Measurements from ENCODE around the gene FNDC8.
A peak's percentile ranks its signal among the peaks of the same experiment; 100 is the strongest.
"Not testable (repeated sequence)": the region's sequence is repeated elsewhere in the genome, so short reads cannot be mapped to it uniquely, and the experiment has no call there.

The FNDC8 gene

GRCh38 chr17:35097776-35098175 is 23.6 kb upstream of the FNDC8 start:
- DNase-seq = no peak

- no peak for DNase-seq
These were observed 21.5 kb upstream of the FNDC8 start for GRCh38 chr17:35099908-35100307.

DNA sequence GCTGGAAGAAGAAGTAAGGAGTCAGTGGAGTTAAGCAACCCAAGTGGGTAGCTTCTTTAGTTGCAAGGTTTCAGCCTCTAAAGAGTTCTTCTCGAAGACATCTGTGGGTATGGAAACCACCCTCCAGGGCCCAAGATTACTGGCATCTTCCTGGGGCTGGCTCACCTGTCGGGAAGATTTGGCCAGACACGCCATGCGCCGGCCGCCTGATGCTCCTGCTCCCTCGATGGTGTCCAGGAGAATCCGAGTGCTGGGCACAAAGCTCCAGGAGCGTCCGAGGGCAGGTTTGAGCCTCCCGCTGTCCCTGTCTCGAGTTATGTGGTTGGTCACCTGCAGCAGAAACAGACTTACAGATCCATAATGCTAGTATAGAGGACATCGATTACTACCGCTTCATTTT is 20.4 kb upstream of the FNDC8 start:
- DNase-seq = no peak

DNA sequence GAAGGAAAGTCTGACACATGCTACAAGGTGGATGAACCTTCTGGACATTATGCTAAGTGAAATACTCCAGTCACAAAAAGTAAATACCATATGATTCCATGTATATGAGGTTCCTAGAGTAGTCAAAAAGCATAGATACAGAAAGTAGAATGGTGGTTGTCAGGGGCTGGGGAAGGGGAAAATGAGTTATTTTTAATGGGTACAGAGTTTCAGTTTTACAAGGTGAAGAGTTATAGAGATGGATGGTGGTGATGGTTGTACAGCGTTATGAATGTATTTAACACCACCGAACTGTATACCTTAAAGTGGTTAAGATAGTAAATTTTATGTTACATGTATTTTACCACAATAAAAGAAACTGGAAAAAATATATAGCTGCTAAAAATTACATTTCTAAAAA is 19.7 kb upstream of the FNDC8 start:
- DNase-seq = no peak

GRCh38 chr17:35103271-35103670 is 18.1 kb upstream of the FNDC8 start:
- no peak for DNase-seq

- no peak for DNase-seq
These were observed 16.5 kb upstream of the FNDC8 start for GRCh38 chr17:35104844-35105450.

GRCh38 chr17:35110791-35111190 is 10.6 kb upstream of the FNDC8 start:
- DNase-seq = not testable (repeated sequence)

DNA sequence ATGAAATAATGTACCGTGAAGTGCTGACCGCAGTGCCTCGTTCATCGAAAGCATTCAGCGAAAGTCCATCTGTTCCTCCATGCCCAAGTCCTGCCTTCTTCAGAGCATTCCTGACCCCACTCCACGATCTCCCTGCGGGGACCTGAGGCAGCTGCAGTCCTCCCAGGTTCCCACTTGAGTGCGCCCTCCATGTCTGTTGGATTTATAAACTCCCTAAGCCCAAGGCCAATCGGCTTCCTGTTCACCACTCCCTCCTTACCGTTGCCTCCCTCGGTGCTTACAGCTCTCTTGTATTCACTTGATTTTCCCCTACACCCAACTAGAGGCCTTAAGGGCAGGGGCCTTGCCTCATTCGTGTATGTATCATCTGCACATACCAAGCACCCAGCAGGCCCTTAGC is 4.6 kb upstream of the FNDC8 start:
- DNase-seq = no peak

DNA sequence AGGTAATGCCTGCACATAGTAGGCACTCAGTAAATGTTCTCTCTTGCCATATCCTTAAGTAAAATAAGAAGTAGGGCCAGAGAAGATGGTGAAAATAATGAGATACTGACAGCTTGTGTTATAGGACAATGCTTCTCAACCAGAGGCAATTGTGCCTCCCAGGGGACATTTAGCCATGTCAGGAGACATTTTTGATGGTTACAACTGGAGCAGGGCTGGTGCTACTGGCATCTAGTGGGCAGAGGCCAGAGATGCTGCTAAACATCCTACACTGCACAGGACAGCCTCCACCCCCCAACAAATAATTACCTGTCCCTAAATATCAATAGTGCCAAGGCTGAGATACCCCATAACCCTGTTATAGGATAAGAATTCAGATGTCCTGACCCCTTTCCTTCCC is 3.4 kb upstream of the FNDC8 start:
- DNase-seq = peak; percentile 35

DNA sequence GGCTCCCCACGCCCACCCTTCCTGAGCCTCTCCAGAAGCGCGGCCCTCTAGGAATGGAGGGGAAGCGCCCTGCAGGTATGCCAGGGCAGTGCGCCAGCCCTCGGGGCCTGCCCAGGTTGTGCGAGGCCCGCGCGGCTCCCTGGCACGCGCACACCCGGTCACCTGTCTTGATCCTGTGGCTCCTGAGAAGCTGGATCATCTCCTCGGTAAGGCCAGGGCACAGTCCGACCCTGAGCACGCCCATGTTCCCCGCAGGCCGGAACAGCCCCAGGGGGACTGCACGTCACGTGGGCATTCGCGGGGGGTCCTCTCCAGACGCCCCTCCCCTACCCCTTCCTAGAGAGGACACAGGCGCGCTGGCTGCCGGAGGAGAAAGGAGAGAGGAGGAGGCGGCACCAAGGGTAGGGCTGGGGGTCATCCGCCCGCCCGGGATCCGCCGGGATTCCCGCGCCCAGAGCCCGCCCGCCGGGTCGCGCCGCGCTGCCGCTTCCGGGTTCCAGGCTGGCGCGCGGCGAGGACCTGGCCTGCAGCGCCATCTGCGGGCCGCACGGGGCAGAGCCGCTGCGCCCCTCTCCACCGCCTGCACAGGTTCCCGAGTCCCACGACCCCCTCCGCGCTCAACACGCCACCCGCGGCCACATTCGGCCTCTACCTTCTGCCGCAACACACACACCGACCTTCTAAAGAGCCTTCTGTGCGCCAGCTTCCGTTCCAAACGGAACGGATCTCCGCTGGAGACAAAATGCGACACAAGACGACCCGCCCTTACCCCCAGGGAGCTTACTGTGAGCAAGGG is 1.8 kb upstream of the FNDC8 start, which contains the start of gene RAD51D:
Gene RAD51D (minus strand): TSS at position 491 of the 796 bp plus-strand sequence. CDS start 247 bp downstream, at position 244.
- DNase-seq = peak; percentile 79

DNA sequence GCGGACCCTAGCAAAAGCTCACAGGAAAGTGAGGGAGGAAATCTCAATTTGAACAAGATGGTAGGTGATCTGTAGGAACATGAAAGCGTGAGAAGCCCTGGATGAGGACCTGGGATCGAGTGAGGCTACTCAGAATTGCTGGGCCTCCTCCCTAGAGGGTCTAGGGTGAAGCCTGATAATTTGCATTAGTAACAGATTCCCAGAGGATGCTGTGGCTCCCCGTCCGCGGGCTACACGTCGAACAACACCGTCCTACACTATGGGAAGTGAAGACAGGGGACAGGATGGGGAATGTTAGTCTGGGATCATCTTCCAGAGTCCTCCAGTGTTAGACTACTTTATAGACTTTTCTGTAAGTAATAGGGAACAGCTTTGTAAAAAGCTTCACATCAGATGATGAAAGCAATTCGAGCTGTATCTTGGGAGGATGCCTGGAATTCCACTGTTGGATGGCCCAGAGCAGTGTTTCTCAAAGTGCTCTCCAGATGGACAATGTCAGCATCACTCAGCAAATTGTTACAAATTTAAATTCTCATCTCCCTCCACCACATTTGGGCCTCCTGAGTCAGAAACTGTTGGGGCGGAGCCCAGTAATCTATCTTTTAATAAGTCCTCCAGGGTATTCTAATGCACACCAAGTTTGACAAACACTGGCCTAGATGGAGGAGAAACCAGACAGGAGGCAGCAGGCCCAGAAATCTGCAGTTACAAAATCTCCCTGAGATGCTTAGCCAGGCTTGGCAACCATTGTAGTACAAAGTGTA is 6.5 kb downstream of the FNDC8 start:
- no peak for DNase-seq

DNA sequence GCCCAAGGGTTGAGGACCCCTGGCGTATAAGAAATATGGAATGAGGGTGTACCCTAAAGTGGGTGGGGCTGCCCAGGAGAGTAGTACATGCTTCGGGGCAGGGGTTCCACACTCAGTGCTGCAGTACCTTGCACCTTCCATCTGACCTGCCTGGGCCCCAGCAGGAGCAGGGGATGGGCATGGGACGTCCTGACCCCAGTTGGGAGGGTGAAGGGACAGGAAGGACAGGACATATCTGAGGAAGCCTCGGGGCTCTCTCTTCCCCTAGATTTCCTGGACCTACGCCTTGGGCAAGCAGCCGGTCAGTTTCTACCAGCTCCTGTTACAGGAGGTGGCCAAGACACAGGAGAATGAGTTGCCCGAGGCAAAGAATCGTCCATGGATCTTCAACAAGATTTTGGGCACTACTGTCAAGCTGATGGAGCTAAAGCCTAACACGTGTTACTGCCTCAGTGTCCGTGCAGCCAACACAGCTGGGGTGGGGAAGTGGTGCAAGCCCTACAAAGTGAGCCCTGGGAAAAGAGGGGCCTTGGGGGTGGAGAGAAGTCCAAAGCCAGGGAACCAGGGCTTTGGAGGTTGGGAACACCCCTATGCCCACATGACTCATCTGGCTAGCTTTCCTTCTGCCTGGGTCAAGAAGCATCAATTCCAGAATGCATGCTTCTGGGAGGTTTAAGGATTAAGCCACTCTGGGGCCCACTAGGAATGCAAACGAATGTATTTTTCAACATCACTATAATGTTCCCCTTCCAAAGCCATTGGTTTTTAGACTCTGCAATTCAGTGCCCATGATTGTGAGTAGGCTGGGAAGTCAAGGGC is 7.9 kb downstream of the FNDC8 start:
- no peak for DNase-seq

DNA sequence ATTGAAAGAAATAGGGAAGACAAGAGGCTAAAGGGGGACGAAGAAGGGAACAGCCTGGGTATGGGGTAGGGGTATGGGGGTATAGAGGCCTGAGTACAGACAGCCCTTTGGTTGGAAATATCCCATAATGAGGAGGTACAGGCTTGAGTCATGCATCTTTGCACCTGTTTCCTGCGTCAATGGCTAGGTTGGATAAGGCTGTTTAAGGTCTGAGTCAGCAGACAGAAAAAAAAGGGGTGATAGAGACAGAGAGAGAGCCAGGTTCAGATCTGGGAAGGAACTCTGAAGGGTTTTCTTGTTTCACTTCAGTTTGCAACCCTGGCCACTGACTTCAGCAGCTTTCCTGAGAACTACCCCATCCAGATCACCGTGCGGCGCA is 8.5 kb downstream of the FNDC8 start:
- DNase-seq = no peak

DNA sequence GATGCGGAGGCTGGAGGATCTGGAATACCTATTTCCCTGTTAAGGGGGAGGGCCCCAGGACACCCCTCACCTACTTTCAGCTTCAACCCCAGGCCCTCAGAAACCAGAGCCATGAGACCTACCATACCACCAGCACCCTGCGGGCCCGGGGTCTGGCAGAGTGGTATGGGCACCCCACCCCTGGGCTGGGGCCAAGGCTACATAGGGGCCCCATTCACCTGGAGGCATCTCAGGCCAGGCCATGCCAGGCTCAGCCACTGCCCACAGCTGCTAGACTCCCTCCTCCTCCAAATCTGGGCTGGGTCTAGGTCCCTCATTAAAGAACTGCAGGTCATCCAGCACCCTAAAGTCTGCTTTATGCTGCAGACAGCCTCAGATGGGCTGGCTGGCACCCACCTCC is 9.0 kb downstream of the FNDC8 start:
- no peak for DNase-seq

GRCh38 chr17:35132099-35132498 is 10.7 kb downstream of the FNDC8 start:
- DNase-seq = no peak

DNA sequence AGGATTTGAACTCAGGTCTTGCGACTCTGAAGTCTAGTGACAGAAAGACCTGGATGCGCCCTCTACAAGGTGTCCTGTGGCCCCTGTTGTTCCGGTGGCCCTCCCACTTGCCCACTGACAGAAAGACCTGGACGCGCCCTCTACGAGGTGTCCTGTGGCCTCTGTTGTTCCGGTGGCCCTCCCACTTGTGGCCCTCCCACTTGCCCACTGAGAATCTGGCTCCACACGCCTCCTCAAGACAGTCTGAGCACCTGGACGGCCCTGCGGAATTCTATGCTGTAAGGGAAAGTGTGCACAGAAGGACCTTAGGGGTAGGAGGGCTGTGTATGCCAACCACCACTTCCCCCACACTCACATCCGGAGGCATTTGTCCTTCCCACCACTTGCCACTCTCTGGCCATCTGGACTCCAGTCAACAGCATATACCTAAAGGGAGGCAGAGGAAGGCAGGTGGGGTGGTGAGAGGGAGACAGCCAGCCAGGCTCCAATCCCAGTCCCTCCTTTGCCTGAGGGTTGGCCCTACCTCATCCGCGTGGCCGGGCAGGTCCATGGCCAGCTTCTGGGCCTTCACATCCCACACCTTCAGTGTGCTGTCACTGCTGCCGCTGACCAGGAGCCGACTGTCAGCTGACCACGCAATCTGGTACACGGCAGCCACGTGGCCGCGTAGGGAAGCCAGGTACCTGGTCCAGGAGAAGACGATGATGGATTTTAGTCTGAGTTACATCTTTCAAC is 11.6 kb downstream of the FNDC8 start:
- DNase-seq = no peak

- DNase-seq = no peak
These were observed 13.9 kb downstream of the FNDC8 start for GRCh38 chr17:35135322-35135721.

DNA sequence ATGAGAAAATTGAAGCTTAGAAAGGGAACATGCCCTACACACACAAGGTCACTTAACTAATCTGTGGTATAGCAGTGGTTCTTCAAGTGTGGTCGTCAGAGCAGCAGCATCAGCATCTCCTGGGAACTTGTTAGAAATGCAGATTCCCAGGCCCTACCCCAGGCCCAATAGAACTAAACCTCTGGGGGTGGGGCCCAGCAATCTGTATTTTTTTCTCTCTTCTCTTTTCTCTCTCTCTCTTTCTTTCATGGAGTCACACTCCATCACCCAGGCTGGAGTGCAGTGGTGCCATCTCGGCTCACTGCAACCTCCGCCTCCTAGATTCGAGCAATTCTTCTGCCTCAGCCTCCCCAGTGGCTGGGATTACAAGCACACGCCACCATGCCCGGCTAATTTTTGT is 16.8 kb downstream of the FNDC8 start:
- DNase-seq = no peak

DNA sequence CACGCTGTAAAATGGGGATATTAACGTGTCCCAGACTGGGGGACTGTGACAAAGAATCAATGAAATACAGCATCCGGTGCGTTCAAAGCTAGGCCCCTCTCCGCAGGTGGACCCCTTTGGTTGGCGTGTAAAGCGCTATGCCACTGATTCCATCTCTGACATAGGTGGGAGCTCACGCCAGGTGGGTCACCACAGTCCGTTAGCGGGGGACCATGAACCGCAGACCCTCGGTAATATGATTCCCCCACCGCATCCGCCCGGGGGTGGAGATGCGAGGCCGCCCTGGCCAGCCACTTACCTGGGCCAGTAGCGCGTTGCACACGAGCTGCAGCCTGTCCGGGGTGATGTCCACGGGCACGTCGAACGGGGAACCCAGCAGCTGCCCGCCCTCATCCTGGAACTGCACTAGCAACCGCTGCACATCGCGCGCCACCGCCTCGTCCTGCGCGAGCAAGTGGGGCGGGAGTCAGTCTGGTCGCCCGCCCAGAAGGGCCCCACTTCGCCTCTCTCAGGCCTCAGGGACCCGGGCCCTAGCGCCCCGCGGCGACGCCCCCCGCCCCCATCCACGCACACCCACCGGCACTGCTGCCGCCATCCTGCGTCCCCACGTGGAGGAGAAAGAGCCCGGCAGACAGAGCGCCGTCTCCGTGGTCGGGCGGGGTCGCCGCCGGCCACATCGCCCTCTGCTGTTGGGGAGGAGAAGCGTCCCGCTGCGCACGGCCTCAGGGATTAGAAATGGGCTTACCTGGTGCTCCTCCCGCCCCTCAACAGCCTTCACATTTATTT is 20.5 kb downstream of the FNDC8 start, which contains the start of gene NLE1:
Gene NLE1 (minus strand): TSS at position 623 of the 786 bp plus-strand sequence. CDS start 28 bp downstream, at position 595.
- peak; percentile 91 for DNase-seq

DNA sequence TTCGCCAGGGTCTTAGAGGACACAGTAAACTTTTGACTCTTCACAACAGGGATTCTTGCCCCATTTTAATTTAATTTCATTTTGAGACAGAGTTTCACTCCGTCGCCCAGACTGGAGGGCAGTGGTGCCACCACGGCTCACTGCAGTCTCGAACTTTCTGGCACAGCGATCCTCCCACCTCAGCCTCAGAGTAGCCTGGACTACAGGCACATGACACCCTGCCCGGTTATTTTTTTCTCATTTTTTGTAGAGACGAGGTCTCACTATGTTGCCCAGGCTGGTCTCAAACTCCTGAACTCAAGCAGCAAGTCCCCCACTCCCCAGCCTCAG is 21.0 kb downstream of the FNDC8 start:
- no peak for DNase-seq

DNA sequence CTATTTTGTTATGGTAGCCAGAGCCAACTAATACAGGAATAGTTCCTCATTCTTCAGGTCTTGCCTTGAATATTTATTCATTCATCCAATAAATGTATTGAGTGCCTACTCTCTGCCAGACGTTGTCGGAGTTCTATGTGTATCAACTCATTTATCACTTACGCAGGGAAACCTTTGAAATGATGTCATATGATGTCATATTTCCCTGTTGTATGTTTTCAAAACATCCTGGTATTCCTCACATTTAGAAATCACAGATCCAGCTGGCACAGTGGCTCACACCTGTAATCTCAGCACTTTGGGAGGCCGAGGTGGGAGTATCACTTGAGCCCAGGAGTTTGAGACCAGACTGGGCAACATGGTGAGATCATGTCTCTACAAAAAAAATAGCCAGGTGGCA is 23.4 kb downstream of the FNDC8 start:
- no peak for DNase-seq
